ENCODE data around the gene IFNA6. TPM values are rescaled to one million over a fixed set of nuclear protein-coding genes. Genes with fewer than 3 reads are reported as not detected.

The IFNA6 gene
- total and polyA plus RNA-seq, 2 of the 8 experiments (the other 6 are each of a cell fraction or from before 2014, with no cell fraction given): not detected

DNA sequence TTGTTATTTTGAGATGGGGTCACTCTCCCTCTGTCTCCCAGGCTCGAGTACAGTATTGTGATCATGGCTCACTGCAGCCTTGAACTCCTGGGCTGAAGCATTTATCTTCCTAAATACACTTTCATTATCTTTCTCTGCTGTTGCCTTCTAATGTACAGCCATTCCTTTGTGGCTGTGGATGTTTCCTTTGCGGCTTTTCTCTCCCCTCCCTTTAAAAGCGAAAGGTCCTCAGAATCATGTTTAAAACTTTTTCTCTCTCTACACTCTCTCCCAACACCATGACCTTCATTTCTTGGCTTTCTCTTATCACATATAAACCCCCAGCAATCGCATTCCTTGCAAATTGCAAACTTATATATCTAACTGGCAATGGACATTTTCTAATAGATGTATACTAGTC, 32.9 kb upstream of the IFNA6 start (continued):
- no peak for TF ChIP-seq MAFK (IDR thresholded peaks at IDR 0.05; ENCODE audit: low read depth, low read length)
- TF ChIP-seq RBBP5 (IDR thresholded peaks at IDR 0.05; ENCODE audit: borderline replicate concordance, low read depth, low read length): no peak
- TF ChIP-seq SP1 (IDR thresholded peaks at IDR 0.05; ENCODE audit: low read depth, low read length): no peak

All from H1 (cell line).